ENCODE results near the gene ATP7B. TPM values are rescaled to one million over a fixed set of nuclear protein-coding genes. Genes with fewer than 3 reads are reported as not detected.

The ATP7B gene
- total and polyA plus RNA-seq, 2 donors = 1.2 to 1.8 TPM

DNA sequence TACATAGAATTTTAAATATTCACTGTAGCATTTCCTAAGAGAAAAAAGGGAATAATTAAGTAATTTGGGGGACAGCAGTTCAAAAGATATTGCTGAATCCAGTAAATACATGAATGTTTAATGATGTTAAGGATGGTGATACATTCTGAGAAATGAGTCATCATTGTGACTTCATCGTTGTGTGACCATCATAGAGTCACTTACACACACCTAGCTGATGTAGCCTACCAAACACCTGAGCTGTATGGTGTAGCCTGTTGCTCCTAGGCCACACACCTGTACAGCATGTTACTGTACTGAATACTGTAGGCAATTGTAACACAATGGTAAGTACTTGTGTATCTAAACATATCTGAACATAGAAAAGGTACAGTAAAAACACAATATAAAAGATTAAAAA, 34.8 kb downstream of the ATP7B start:
- 94% methylated on average over 1 of the region's 1 CpG for WGBS
- Histone ChIP-seq H3K4me3 (ENCODE audit: low read length in 2 of 2) (no peak overlapping the region), H3K36me3 (ENCODE audit: control insufficient read depth in 2 of 2, insufficient read depth in 2 of 2, low read length in 1 of 2) (no peaks in the 10 kb centered on the region), H3K9me3 (ENCODE audit: control insufficient read depth in 2 of 2, insufficient read depth in 1 of 2, low read length in 1 of 2) (no peaks in the 10 kb centered on the region), H3K27ac (ENCODE audit: low read depth in 1 of 2, low read length in 1 of 2) (no peak overlapping the region), H3K4me1 (ENCODE audit: control insufficient read depth in 2 of 2, insufficient read depth in 2 of 2, low read length in 2 of 2) (no peaks in the 10 kb centered on the region), H3K27me3 (ENCODE audit: control insufficient read depth in 2 of 2, insufficient read depth in 1 of 2, low read length in 1 of 2) (no peaks in the 10 kb centered on the region)
- no peak for DNase-seq (ENCODE audit: low read depth in 6 of 9, low spot score in 9 of 9)

DNA sequence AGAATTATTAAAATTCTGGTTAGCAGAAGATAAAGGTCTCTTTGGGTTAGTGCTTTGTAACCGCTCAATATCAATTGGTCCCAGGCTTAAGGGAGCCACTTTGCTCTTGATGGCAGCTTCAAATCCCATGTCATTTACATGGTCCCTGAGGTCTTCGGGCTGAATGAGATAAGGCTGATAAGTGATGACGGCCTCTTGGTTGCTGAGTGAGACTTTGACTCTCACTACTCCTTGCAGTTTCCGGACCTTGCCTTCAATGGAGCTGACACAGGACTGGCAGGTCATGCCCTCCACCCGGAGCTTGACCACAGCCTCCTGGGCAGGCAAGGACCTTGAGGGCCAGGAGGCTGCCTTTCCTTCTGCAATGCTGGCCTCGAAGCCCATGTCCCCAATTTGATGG, 36.8 kb downstream of the ATP7B start:
- whole genome bisulfite sequencing = 97% methylated on average over 6 of the region's 6 CpGs
- no peak overlapping the region for H3K27ac ChIP-seq (ENCODE audit: low read depth in 1 of 2, low read length in 1 of 2)
- no peaks in the 10 kb centered on the region for H3K9me3 ChIP-seq (ENCODE audit: control insufficient read depth in 2 of 2, insufficient read depth in 1 of 2, low read length in 1 of 2)
- no peak overlapping the region for H3K4me3 ChIP-seq (ENCODE audit: low read length in 2 of 2)
- peaks cover 0 to 5% of the 10 kb centered on the region in 2 donors for H3K4me1 ChIP-seq (ENCODE audit: control insufficient read depth in 2 of 2, insufficient read depth in 2 of 2, low read length in 2 of 2)
- DNase-seq (ENCODE audit: low read depth in 6 of 9, low spot score in 9 of 9) = no peak
- no peaks in the 10 kb centered on the region for H3K27me3 ChIP-seq (ENCODE audit: control insufficient read depth in 2 of 2, insufficient read depth in 1 of 2, low read length in 1 of 2)
- no peaks in the 10 kb centered on the region for H3K36me3 ChIP-seq (ENCODE audit: control insufficient read depth in 2 of 2, insufficient read depth in 2 of 2, low read length in 1 of 2)

- H3K9me3 ChIP-seq (ENCODE audit: control insufficient read depth in 2 of 2, insufficient read depth in 1 of 2, low read length in 1 of 2) = no peaks in the 10 kb centered on the region
- H3K27ac ChIP-seq (ENCODE audit: low read depth in 1 of 2, low read length in 1 of 2) = no peak overlapping the region
- H3K27me3 ChIP-seq (ENCODE audit: control insufficient read depth in 2 of 2, insufficient read depth in 1 of 2, low read length in 1 of 2) = no peaks in the 10 kb centered on the region
- 97% methylated on average over 15 of the region's 15 CpGs for WGBS
- H3K36me3 ChIP-seq (ENCODE audit: control insufficient read depth in 2 of 2, insufficient read depth in 2 of 2, low read length in 1 of 2) = no peaks in the 10 kb centered on the region
- no peak overlapping the region for H3K4me3 ChIP-seq (ENCODE audit: low read length in 2 of 2)
- DNase-seq (ENCODE audit: low read depth in 6 of 9, low spot score in 9 of 9) = no peak
- H3K4me1 ChIP-seq (ENCODE audit: control insufficient read depth in 2 of 2, insufficient read depth in 2 of 2, low read length in 2 of 2) = peaks cover 0 to 8% of the 10 kb centered on the region in 2 donors
Measured at GRCh38 chr13:51971520-51972426, 39.5 kb downstream of the ATP7B start.

- peaks cover 0 to 8% of the 10 kb centered on the region in 2 donors for H3K4me1 ChIP-seq (ENCODE audit: control insufficient read depth in 2 of 2, insufficient read depth in 2 of 2, low read length in 2 of 2)
- no peaks in the 10 kb centered on the region for H3K27me3 ChIP-seq (ENCODE audit: control insufficient read depth in 2 of 2, insufficient read depth in 1 of 2, low read length in 1 of 2)
- DNase-seq (ENCODE audit: low read depth in 6 of 9, low spot score in 9 of 9) = peak in 1 of 9 donors; percentile 19
- H3K27ac ChIP-seq (ENCODE audit: low read depth in 1 of 2, low read length in 1 of 2) = no peak overlapping the region
- no peaks in the 10 kb centered on the region for H3K36me3 ChIP-seq (ENCODE audit: control insufficient read depth in 2 of 2, insufficient read depth in 2 of 2, low read length in 1 of 2)
- 15% methylated on average over 5 of the region's 5 CpGs for WGBS
- no peaks in the 10 kb centered on the region for H3K9me3 ChIP-seq (ENCODE audit: control insufficient read depth in 2 of 2, insufficient read depth in 1 of 2, low read length in 1 of 2)
- H3K4me3 ChIP-seq (ENCODE audit: low read length in 2 of 2) = no peak overlapping the region
Measured at GRCh38 chr13:51970349-51970748, 40.9 kb downstream of the ATP7B start.

DNA sequence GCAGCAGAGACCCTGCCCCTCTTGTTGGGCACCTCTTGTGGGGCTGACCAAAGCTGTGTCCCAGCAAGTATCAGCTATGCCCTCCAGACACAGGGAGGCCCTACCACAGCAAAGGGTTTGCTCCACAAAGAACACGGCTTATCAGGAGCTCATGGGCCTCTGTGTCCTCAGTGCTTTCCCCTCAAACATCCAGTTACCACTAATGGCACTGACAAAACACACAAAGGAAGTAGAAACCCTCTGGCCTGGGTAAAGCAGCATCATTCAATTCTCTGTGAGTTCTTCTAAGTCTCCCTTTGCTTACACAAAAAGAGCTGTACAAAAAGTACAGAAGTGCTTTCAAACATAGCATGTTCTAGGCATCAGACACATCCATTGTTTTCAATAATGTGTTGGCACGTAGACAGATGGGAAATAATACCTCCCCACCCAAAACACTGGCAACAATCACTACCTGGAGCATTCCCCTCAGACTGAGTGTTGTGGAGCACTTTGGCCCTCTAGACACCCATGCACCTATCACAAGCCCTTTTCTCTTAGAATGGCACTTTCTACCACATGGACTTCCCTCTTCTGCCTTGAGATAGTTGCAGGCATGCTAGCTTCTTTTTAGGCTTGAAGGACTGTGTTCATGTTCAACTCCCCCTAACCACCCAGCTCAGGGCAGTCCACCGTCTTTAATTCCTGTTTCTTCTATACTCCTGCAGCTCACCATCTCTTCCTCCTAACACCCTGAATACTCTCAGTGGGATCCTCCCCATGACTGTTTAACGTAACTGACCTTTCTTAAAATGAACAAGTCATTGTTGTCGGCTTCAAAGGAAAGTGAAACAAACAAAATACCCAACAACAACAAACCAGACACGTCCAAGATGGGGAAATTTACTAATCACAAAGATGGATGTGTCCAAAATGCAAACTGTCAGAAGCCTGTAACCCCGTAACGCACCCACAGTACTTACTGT, 43.5 kb downstream of the ATP7B start:
- H3K9me3 ChIP-seq (ENCODE audit: control insufficient read depth in 2 of 2, insufficient read depth in 1 of 2, low read length in 1 of 2) = no peaks in the 10 kb centered on the region
- no peak overlapping the region for H3K4me3 ChIP-seq (ENCODE audit: low read length in 2 of 2)
- DNase-seq (ENCODE audit: low read depth in 6 of 9, low spot score in 9 of 9) = no peak
- WGBS = 88% methylated on average over 8 of the region's 8 CpGs
- H3K36me3 ChIP-seq (ENCODE audit: control insufficient read depth in 2 of 2, insufficient read depth in 2 of 2, low read length in 1 of 2) = no peaks in the 10 kb centered on the region
- no peaks in the 10 kb centered on the region for H3K27me3 ChIP-seq (ENCODE audit: control insufficient read depth in 2 of 2, insufficient read depth in 1 of 2, low read length in 1 of 2)
- H3K27ac ChIP-seq (ENCODE audit: low read depth in 1 of 2, low read length in 1 of 2) = no peak overlapping the region
- peaks cover 0 to 8% of the 10 kb centered on the region in 2 donors for H3K4me1 ChIP-seq (ENCODE audit: control insufficient read depth in 2 of 2, insufficient read depth in 2 of 2, low read length in 2 of 2)

- no peaks in the 10 kb centered on the region for H3K27me3 ChIP-seq (ENCODE audit: control insufficient read depth in 2 of 2, insufficient read depth in 1 of 2, low read length in 1 of 2)
- no peaks in the 10 kb centered on the region for H3K9me3 ChIP-seq (ENCODE audit: control insufficient read depth in 2 of 2, insufficient read depth in 1 of 2, low read length in 1 of 2)
- peaks cover 0 to 11% of the 10 kb centered on the region in 2 donors for H3K4me1 ChIP-seq (ENCODE audit: control insufficient read depth in 2 of 2, insufficient read depth in 2 of 2, low read length in 2 of 2)
- no peak overlapping the region for H3K27ac ChIP-seq (ENCODE audit: low read depth in 1 of 2, low read length in 1 of 2)
- H3K36me3 ChIP-seq (ENCODE audit: control insufficient read depth in 2 of 2, insufficient read depth in 2 of 2, low read length in 1 of 2) = no peaks in the 10 kb centered on the region
- 95% methylated on average over 10 of the region's 10 CpGs for WGBS
- no peak for DNase-seq (ENCODE audit: low read depth in 6 of 9, low spot score in 9 of 9)
- H3K4me3 ChIP-seq (ENCODE audit: low read length in 2 of 2) = no peak overlapping the region
Measured at GRCh38 chr13:51966186-51966585, 45.1 kb downstream of the ATP7B start.

DNA sequence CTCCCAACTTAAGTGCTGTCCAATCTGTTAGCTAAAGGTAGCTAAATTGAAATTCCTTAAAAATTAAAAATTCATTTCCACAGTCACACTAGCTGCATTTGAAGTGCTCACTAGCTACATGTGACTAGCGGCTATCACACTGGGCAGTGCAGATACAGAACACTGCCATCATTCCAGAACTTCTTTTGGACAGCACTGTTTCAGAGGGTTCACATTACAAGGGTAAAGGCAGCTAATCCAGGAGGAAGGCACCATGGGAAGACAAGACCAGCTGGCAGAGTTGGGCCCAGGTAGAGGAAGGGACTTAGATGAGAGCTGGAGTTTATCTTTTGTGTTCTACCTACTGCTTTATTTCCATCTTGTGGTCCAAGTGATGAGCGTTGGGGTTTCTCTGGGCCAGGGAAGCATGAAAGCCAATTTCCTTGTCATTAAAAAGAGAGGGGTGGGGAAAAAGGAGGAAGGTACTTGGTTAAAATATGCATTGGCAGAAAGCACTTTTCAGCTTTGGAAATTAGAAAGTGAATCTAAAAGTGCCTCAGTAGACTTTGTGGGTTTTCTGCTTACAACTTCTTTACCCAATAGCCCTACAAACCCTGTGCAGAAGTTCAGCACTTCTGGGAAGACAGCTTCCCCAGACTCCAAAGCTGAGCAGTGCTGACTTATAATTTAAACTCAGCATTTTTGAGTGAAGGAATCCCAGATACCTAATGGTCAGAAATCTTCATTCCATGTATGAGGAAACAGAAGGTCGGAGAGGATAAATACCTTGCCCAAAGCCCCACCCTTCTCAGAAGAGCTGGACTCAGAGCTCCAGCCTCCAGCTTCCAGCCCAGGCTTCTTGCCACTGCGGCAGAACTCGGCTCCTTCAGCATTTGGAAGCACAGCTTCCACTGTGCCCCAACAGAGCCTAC, 49.5 kb downstream of the ATP7B start:
- H3K27me3 ChIP-seq (ENCODE audit: control insufficient read depth in 2 of 2, insufficient read depth in 1 of 2, low read length in 1 of 2) = no peaks in the 10 kb centered on the region
- H3K9me3 ChIP-seq (ENCODE audit: control insufficient read depth in 2 of 2, insufficient read depth in 1 of 2, low read length in 1 of 2) = no peaks in the 10 kb centered on the region
- H3K36me3 ChIP-seq (ENCODE audit: control insufficient read depth in 2 of 2, insufficient read depth in 2 of 2, low read length in 1 of 2) = no peaks in the 10 kb centered on the region
- 95% methylated on average over 5 of the region's 5 CpGs for WGBS
- DNase-seq (ENCODE audit: low read depth in 6 of 9, low spot score in 9 of 9) = no peak
- H3K4me1 ChIP-seq (ENCODE audit: control insufficient read depth in 2 of 2, insufficient read depth in 2 of 2, low read length in 2 of 2) = peaks cover 0 to 2% of the 10 kb centered on the region in 2 donors
- no peak overlapping the region for H3K4me3 ChIP-seq (ENCODE audit: low read length in 2 of 2)
- H3K27ac ChIP-seq (ENCODE audit: low read depth in 1 of 2, low read length in 1 of 2) = no peak overlapping the region

DNA sequence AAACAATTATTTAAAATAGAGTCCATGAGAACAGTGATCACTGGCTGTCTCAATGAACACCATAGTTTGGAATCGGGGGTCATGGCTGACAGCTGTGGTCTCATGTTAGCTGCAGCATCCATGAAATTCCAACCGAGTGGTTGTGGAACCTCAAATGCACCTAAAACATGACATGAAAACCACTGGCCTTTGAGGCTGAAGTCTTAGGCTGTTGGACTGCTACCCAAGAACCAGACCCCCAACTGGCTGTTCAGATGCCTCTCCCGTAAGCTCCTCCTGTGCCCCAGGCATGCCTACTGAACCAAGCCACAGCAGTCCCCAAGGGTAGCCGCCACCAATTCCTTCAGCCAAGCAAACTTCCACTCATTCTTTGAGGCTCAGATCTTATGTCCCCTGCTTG, 50.5 kb downstream of the ATP7B start:
- WGBS = 98% methylated on average over 4 of the region's 4 CpGs
- H3K4me1 ChIP-seq (ENCODE audit: control insufficient read depth in 2 of 2, insufficient read depth in 2 of 2, low read length in 2 of 2) = peaks cover 0 to 4% of the 10 kb centered on the region in 2 donors
- no peaks in the 10 kb centered on the region for H3K9me3 ChIP-seq (ENCODE audit: control insufficient read depth in 2 of 2, insufficient read depth in 1 of 2, low read length in 1 of 2)
- no peak overlapping the region for H3K4me3 ChIP-seq (ENCODE audit: low read length in 2 of 2)
- no peaks in the 10 kb centered on the region for H3K36me3 ChIP-seq (ENCODE audit: control insufficient read depth in 2 of 2, insufficient read depth in 2 of 2, low read length in 1 of 2)
- H3K27ac ChIP-seq (ENCODE audit: low read depth in 1 of 2, low read length in 1 of 2) = no peak overlapping the region
- no peak for DNase-seq (ENCODE audit: low read depth in 6 of 9, low spot score in 9 of 9)
- H3K27me3 ChIP-seq (ENCODE audit: control insufficient read depth in 2 of 2, insufficient read depth in 1 of 2, low read length in 1 of 2) = no peaks in the 10 kb centered on the region

Measured in thymus (tissue), 11 donors.